ENCODE data around the gene UBQLN2.

The UBQLN2 gene

DNA sequence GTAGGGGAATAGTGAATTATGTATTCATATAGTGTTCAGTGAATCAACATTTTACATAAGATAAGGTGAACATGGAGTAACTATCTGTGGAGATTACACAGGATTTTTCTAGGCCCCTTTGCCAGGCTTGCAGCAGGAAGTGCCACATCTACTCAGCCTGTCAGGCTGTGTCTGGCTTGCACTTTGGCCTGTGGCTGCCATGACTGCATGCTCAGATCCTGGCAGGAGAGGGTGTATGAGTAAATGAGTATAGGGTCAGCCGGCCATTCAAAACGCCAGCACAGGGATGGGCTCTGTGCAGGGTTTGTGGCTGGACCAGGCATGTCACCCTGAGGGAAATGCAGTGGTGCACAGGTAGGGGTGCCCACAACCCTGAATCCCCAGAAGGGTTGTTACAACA is 51.9 kb downstream of the UBQLN2 start:
- Histone ChIP-seq H3K4me3 (no peak overlapping the region), H3K9ac (no peak overlapping the region), H3K4me1 (no peaks in the 10 kb centered on the region), H3K9me3 (peaks cover 15% of the 10 kb centered on the region; the same call in 1 of the 2 replicates), H3K27me3 (peaks cover 34% of the 10 kb centered on the region), H3K4me2 (no peak overlapping the region), H3K36me3 (no peaks in the 10 kb centered on the region), H3K27ac (no peak overlapping the region), H4K20me1 (no peaks in the 10 kb centered on the region)
- TF ChIP-seq Cebpa-rat (IDR thresholded peaks at IDR 0.05), result no peak
